ENCODE measurements around the gene EPHB2. TPM values are rescaled to one million over a fixed set of nuclear protein-coding genes. Genes with fewer than 3 reads are reported as not detected.

EPHB2 gene
- polyA plus RNA-seq, 3 donors, result 0.67 to 3.9 (median 1.9) TPM

DNA sequence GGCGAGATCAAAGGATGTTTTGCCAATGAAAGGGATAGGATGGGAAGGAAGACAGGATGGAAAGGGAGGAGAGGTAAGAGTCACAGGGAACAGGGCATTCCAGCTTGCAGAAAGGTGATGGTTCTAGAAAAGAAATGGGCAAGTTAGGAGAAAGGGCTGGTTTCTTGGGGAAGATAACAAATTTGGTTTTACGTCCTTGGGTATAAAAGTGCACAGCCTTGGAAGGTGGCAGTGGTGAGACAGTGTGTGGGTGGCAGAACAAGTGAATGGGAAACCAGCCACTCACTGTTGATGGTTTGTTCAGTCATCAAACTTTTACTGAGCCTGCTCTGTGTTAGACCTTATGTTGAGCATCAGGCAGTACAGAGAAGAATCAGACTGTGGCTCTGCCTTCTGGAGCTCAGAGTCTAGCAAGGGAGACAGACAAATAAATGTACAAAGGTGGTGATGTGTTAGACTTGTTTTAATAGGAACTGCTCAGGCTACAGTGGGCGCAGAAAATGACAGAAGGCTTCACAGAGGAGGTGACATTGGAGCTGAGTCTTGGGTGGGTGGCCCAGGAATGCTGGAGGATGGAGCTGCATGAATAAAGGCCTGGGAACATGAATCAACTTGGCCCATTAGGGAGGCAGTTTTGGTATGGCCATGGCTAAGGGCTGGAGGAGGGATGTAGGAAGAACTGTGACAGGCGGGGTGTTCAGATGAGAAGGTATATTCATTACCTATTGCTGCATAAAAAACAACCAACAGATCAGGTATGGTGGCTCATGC, 76.3 kb downstream of the EPHB2 start:
- no peak overlapping the region for H3K27ac ChIP-seq (ENCODE audit: low read depth, low read length)
- 92 to 97% (median 93%) methylated on average over 4 of the region's 4 CpGs for WGBS, 3 donors

- H3K27ac ChIP-seq (ENCODE audit: low read depth, low read length), result no peak overlapping the region
- 83 to 92% (median 89%) methylated on average over 2 of the region's 2 CpGs for WGBS, 3 donors
These were observed 77.0 kb downstream of the EPHB2 start for GRCh38 chr1:22787636-22788035.

GRCh38 chr1:22788254-22788661, 77.6 kb downstream of the EPHB2 start:
- WGBS, 3 donors, result 56 to 80% (median 65%) methylated on average over 2 of the region's 2 CpGs
- no peak overlapping the region for H3K27ac ChIP-seq (ENCODE audit: low read depth, low read length)

- 73 to 84% (median 81%) methylated on average over 6 of the region's 6 CpGs for WGBS, 3 donors
- H3K27ac ChIP-seq (ENCODE audit: low read depth, low read length), result no peak overlapping the region
These were observed 78.8 kb downstream of the EPHB2 start for GRCh38 chr1:22789356-22789994.

- 21 to 76% (median 73%) methylated on average over 13 of the region's 13 CpGs for WGBS, 3 donors
- H3K27ac ChIP-seq (ENCODE audit: low read depth, low read length), result no peak overlapping the region
These were observed 79.8 kb downstream of the EPHB2 start for GRCh38 chr1:22790232-22791008.

- 68 to 74% (median 72%) methylated on average over 6 of the region's 6 CpGs for WGBS, 3 donors
These were observed 81.2 kb downstream of the EPHB2 start for GRCh38 chr1:22791831-22792347.

GRCh38 chr1:22792396-22793160, 81.9 kb downstream of the EPHB2 start:
- H3K27ac ChIP-seq (ENCODE audit: low read depth, low read length), result no peak overlapping the region
- 67 to 82% (median 68%) methylated on average over 6 of the region's 6 CpGs for WGBS, 3 donors

More at GRCh38 chr1:22791831-22792347, 81.2 kb downstream of the EPHB2 start:
- H3K27ac ChIP-seq (ENCODE audit: low read depth, low read length), result no peak overlapping the region

DNA sequence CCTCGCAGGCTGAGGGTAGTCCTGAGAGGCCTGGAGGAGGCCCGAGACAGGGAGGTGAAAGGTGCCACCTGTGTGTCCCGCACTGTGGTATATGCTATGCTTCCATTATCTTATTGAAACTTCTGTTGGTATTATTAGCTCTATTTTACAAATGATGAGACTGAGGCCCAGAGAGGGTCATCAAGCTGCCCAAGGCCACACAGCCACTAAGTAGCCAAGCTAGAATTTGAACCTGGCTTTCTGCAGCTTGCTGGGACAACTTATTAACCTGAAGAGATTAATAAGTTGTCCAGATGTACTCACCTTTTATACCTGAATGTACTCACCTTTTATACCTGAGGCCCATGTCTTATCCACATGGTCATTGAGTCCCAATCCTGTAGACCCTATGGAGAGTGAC, 83.0 kb downstream of the EPHB2 start:
- H3K27ac ChIP-seq (ENCODE audit: low read depth, low read length), result no peak overlapping the region

DNA sequence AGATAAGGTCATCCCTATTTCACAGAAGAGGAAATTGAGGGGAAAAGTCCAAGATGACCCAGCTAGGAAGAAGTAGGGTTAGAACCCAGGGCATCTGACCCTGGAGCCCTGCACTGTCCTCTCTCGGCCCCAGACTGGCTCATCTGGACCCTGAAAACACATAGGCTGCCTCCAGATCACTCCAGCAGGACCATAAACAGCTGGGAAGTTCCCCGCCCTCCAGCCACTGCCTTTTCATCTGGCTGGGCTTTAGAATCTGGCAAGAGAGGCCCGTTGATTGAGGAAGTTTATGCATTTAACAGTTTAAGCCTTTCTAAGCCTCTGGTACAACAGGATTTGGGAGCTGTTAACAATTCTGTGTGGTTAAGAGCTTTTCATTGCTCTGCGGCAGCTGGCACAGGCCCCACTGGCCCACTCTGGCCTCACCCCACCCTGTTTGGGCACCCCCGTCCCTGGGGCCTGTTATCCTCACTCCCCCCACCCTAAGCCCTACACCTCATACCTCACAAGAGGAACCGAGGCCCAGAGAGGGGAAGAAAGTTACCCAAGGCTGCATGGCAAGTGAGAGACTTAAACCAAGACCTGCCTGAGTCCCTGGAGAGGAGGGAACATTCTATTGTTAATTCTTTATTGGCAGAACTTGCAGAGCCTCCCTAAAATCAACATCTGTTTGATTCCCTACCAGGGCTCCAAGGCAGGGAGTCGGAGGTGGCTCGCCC, 84.2 kb downstream of the EPHB2 start:
- H3K27ac ChIP-seq (ENCODE audit: low read depth, low read length), result no peak overlapping the region
- WGBS, 3 donors, result 54 to 67% (median 55%) methylated on average over 7 to 8 of the region's 8 CpGs

More for the DNA sequence above, 83.0 kb downstream of the EPHB2 start:
- 89 to 96% (median 93%) methylated on average over 3 of the region's 3 CpGs for WGBS, 3 donors

- WGBS, 3 donors, result 64 to 88% (median 78%) methylated on average over 4 of the region's 4 CpGs
- no peak overlapping the region for H3K27ac ChIP-seq (ENCODE audit: low read depth, low read length)
These were observed 84.7 kb downstream of the EPHB2 start for GRCh38 chr1:22795366-22795714.

DNA sequence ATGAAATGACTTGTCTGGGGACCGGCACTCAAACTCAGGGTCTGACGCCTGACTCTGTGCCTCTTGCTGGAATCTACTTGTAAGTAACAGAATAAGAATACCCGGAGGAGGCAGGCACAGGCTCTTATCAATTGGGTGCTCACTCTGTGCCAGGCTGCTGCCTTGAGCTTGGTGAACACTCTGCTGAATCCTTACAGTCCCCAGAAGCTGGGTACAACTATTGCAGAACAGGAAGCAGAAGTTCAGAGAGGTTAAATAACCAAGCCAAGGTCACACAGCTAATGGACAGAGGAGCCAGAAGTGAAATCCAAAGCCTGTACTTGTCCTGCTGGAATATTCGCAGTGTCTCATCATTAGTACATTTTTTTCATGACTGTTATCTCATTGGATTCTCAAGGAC, 86.0 kb downstream of the EPHB2 start:
- WGBS, 3 donors, result 77 to 84% (median 81%) methylated on average over 4 of the region's 4 CpGs
- H3K27ac ChIP-seq (ENCODE audit: low read depth, low read length), result no peak overlapping the region

GRCh38 chr1:22798083-22798482, 87.4 kb downstream of the EPHB2 start:
- WGBS, 3 donors, result 72 to 89% (median 87%) methylated on average over 3 of the region's 3 CpGs
- H3K27ac ChIP-seq (ENCODE audit: low read depth, low read length), result no peak overlapping the region

DNA sequence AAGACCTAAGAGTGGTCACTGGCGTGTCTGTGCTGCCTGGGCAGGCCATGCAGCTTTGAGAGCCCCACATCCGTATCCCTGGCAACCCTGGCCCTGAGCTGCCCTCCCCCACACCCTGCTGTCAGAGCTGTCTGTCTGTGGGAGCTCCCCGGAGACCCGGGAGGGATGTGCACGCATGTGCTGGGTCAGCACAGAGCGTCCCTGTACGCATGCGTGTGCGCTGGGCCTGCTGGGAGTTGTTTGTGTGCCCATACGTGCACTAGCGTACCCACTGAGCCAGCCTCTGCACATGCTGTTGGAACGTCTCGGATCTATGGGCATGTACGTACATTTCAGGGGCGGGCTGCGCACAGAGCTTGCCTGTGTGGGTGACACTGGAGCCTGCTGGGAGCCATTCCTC, 89.3 kb downstream of the EPHB2 start:
- 83 to 84% (median 83%) methylated on average over 16 of the region's 16 CpGs for WGBS, 3 donors
- no peak overlapping the region for H3K27ac ChIP-seq (ENCODE audit: low read depth, low read length)

GRCh38 chr1:22800629-22801028, 90.0 kb downstream of the EPHB2 start:
- WGBS, 3 donors, result 78 to 88% (median 88%) methylated on average over 8 of the region's 8 CpGs
- H3K27ac ChIP-seq (ENCODE audit: low read depth, low read length), result no peak overlapping the region

GRCh38 chr1:22801347-22801746, 90.7 kb downstream of the EPHB2 start:
- WGBS, 3 donors, result 92 to 94% (median 93%) methylated on average over 9 of the region's 9 CpGs

GRCh38 chr1:22801761-22802160, 91.1 kb downstream of the EPHB2 start:
- no peak overlapping the region for H3K27ac ChIP-seq (ENCODE audit: low read depth, low read length)
- 82 to 87% (median 84%) methylated on average over 19 of the region's 19 CpGs for WGBS, 3 donors

More at GRCh38 chr1:22801347-22801746, 90.7 kb downstream of the EPHB2 start:
- H3K27ac ChIP-seq (ENCODE audit: low read depth, low read length), result no peak overlapping the region

DNA sequence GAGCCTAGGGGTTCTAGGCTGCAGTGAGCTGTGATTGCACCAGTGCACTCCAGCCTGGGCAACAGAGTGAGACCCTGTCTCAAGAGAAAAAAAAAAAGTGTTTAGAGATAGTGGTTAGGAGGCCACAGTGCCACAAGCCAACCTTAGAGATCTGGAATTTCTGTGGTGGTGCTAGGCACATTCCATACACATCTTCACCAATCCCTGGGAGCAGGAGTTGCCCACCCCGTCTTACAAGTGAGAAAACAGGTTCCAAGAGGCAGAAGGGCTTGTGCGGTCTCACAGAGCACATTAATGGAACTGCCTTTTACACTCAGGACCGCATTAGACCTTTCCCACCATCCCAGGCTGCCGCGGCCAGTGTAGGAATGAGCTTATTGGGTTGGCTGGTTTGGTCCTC, 93.2 kb downstream of the EPHB2 start:
- WGBS, 3 donors, result 88 to 90% (median 90%) methylated on average over 5 of the region's 5 CpGs
- no peak overlapping the region for H3K27ac ChIP-seq (ENCODE audit: low read depth, low read length)

GRCh38 chr1:22804406-22804805, 93.8 kb downstream of the EPHB2 start:
- H3K27ac ChIP-seq (ENCODE audit: low read depth, low read length), result no peak overlapping the region
- 55 to 68% (median 59%) methylated on average over 6 of the region's 6 CpGs for whole genome bisulfite sequencing, 3 donors

All from adipose tissue (tissue), 3 donors.